Esophagus (tissue), 2 donors: ENCODE results near the gene MAP3K12. TPM values are rescaled to one million over a fixed set of nuclear protein-coding genes. Genes with fewer than 3 reads are reported as not detected.

Experiments used
- H3K27ac ChIP-seq, 2 donors: one replicate each; pipeline ENCODE4 v1.5.1; 2013; ENCODE audit warnings: low read depth in 2 of 2, mild to moderate bottlenecking in 2 of 2, inconsistent platforms in 1 of 2, low read length in 1 of 2, moderate library complexity in 1 of 2
- H3K27me3 ChIP-seq, 2 donors: one replicate each; pipeline ENCODE4 v1.6.1; 2013; ENCODE audit warnings: low read length in 2 of 2, control low read depth in 1 of 2, mild to moderate bottlenecking in 1 of 2; ENCODE audit not compliant: insufficient read depth in 2 of 2, control insufficient read depth in 1 of 2
- H3K36me3 ChIP-seq, 2 donors: one replicate each; pipeline ENCODE4 v1.6.1; 2013; ENCODE audit warnings: low read length in 1 of 2; ENCODE audit not compliant: control insufficient read depth in 2 of 2, insufficient read depth in 2 of 2
- H3K4me1 ChIP-seq, 2 donors: one replicate each; pipeline ENCODE4 v1.6.1; 2013; ENCODE audit warnings: low read length in 1 of 2; ENCODE audit not compliant: control insufficient read depth in 2 of 2, insufficient read depth in 2 of 2
- H3K4me3 ChIP-seq, 2 donors: one replicate each; pipeline ENCODE4 v1.5.1; 2013; ENCODE audit warnings: low read length in 2 of 2, mild to moderate bottlenecking in 2 of 2, low read depth in 1 of 2, moderate library complexity in 1 of 2
- H3K9me3 ChIP-seq, 2 donors: one replicate each; pipeline ENCODE4 v1.6.1; 2013; ENCODE audit warnings: mild to moderate bottlenecking in 2 of 2, low read depth in 1 of 2, low read length in 1 of 2, moderate library complexity in 1 of 2; ENCODE audit not compliant: control insufficient read depth in 2 of 2, insufficient read depth in 1 of 2
- WGBS, 2 donors: extraction: QIAGEN DNeasy Blood & Tissue Kit; methylation state at CpG; one replicate each; pipeline ENCODE4 v1.1.7; 2013; 5-methylcytosine and 5-hydroxymethylcytosine counted together
- polyA plus RNA-seq, 2 donors: library from polyadenylated mRNA; stranded (reverse); fragments of 200-250 nt; gene quantifications; one replicate each; pipeline ENCODE4 v1.2.3, GENCODE V29; 2013
- donor health status: healthy with polysubstance abuse.
- donor health status: Bipolar disorder and iron deficiency.

MAP3K12 gene
- polyA plus RNA-seq, 2 donors, result 6.2 to 8.5 TPM

DNA sequence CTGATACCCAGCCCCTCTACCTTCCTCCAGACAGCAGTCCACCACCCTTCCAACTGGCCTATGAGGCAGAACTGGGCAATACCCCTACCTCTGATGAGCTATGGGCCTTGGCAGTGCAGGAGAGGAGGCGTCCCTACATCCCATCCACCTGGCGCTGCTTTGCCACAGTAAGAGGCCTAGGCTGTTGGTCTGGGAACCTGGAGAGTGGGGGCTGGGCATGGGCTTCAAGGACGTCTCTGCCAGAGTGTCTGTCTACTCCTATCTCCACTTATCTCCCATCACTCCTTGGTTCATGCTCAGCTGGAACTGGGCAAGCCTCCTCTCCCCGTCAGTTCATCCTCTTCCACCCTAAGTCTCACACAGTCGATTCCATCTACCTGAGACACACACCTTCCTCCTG lies 69.1 kb downstream of the MAP3K12 start:
- no peaks in the 10 kb centered on the region for H3K36me3 ChIP-seq
- no peak overlapping the region for H3K27ac ChIP-seq
- WGBS, 2 donors, result 82 to 88% methylated on average over 5 of the region's 5 CpGs
- H3K9me3 ChIP-seq, result no peaks in the 10 kb centered on the region
- no peaks in the 10 kb centered on the region for H3K4me1 ChIP-seq
- H3K4me3 ChIP-seq, result no peak overlapping the region
- no peaks in the 10 kb centered on the region for H3K27me3 ChIP-seq

Other genes starting within 250 kb of the MAP3K12 start
- 10 to 100 TPM; 43.8 to 66.1 TPM for gene ESPL1, start 231.2 kb downstream of the MAP3K12 start, polyA plus RNA-seq
- gene PFDN5, start 203.9 kb downstream of the MAP3K12 start, polyA plus RNA-seq, result 100 to 1,000 TPM; 612 to 762 TPM
- 10 to 100 TPM; 41.8 to 75.0 TPM for gene MYG1, start 199.8 kb downstream of the MAP3K12 start, polyA plus RNA-seq
- gene AAAS, start 177.8 kb downstream of the MAP3K12 start, polyA plus RNA-seq, result 10 to 100 TPM; 31.4 to 41.2 TPM
- gene SP7, start 163.1 kb downstream of the MAP3K12 start, polyA plus RNA-seq, result not detected
- gene SP1, start 119.3 kb downstream of the MAP3K12 start, polyA plus RNA-seq, result 10 to 100 TPM; 21.6 to 22.3 TPM
- under 1 TPM in 1 of 2 donors, not detected in 1; 0.08 TPM for gene AMHR2, start 75.6 kb downstream of the MAP3K12 start, polyA plus RNA-seq
- gene PRR13, start 57.7 kb downstream of the MAP3K12 start, polyA plus RNA-seq, result 100 to 1,000 TPM in 1 of 2 donors, 10 to 100 TPM in 1; 73.8 to 119 TPM
- gene PCBP2, start 47.4 kb downstream of the MAP3K12 start, polyA plus RNA-seq, result 100 to 1,000 TPM; 330 to 344 TPM
- gene TARBP2, start 1.8 kb upstream of the MAP3K12 start, polyA plus RNA-seq, result 10 to 100 TPM; 20.1 to 24.8 TPM
- gene NPFF, start 8.0 kb upstream of the MAP3K12 start, polyA plus RNA-seq, result under 1 TPM in 1 of 2 donors, not detected in 1; 0.12 TPM
- gene ATF7, start 126.9 kb upstream of the MAP3K12 start, polyA plus RNA-seq, result 10 to 100 TPM; 15.9 to 23.5 TPM
- 100 to 1,000 TPM; 334 to 466 TPM for gene ATP5MC2, start 176.6 kb upstream of the MAP3K12 start, polyA plus RNA-seq
- 10 to 100 TPM; 49.7 to 72.7 TPM for gene CALCOCO1, start 228.0 kb upstream of the MAP3K12 start, polyA plus RNA-seq